Esophagus muscularis mucosa (tissue), 3 donors: ENCODE measurements around the gene ZNF592.

ENCODE experiments used
- EP300 ChIP-seq: sonication (generic); formaldehyde crosslinking; IDR thresholded peaks from one replicate; pipeline ENCODE4 v1.6.1; 2017; ENCODE audit warnings: antibody characterized with exemption
- TF ChIP-seq, protein P1 (sequence below), 3 experiments: fragments of 200-600 bp in 2 of 3; fragments of 450-650 bp in 1 of 3; sonication (generic) in 2 of 3; IDR thresholded peaks; one replicate each; pipeline ENCODE4 v1.5.1; 2017 to 2019; ENCODE audit warnings: antibody characterized with exemption in 3 of 3, mild to moderate bottlenecking in 2 of 3, moderate library complexity in 1 of 3

DNA sequence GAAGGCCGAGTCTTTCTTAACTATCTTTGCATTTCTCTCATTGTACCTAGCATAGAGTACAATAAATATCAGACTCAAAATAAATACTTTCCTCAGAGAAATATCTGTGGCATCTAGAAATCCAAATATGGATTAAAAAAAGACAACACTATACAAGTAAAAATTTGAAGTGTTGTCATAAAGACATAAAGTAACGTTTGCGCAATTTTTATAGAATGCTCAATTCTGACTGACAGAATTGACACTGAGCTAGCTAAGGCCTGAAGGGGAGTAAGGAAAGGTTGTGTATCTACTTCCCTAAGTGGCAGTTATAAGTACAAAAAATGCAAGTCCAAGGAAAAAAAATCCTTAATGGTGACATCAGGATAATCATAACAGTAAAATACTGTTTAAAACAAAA is 33.6 kb upstream of the ZNF592 start:
- TF ChIP-seq, protein P1, sequence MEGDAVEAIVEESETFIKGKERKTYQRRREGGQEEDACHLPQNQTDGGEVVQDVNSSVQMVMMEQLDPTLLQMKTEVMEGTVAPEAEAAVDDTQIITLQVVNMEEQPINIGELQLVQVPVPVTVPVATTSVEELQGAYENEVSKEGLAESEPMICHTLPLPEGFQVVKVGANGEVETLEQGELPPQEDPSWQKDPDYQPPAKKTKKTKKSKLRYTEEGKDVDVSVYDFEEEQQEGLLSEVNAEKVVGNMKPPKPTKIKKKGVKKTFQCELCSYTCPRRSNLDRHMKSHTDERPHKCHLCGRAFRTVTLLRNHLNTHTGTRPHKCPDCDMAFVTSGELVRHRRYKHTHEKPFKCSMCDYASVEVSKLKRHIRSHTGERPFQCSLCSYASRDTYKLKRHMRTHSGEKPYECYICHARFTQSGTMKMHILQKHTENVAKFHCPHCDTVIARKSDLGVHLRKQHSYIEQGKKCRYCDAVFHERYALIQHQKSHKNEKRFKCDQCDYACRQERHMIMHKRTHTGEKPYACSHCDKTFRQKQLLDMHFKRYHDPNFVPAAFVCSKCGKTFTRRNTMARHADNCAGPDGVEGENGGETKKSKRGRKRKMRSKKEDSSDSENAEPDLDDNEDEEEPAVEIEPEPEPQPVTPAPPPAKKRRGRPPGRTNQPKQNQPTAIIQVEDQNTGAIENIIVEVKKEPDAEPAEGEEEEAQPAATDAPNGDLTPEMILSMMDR (IDR thresholded peaks at IDR 0.05) = no peak
- TF ChIP-seq EP300 = no peak
